HL-60/S4 treated with retinoic acid at 250 ng/mL for 4 days and 3 days (cell line): ENCODE results near the gene EXOC2.
"Not testable (repeated sequence)": the region's sequence is repeated elsewhere in the genome, so short reads cannot be mapped to it uniquely, and the experiment has no call there.

Source experiments
- in situ Hi-C: fragments of 300-500 bp; cut with MboI; formaldehyde crosslinking; loops from 2 replicates; pipeline ENCODE4 v1.7.0; 2022; ENCODE audit warnings: low sequenced_read_pairs

The EXOC2 gene

GRCh38 chr6:593907-594212 lies 99.1 kb downstream of the EXOC2 start:
- in situ Hi-C loops: loop anchor here (25.0 kb wide), 1 partner anchor 843 kb away; no protein-coding TSS in a partner anchor

- in situ Hi-C loops: loop anchor here (25.0 kb wide), 1 partner anchor 844 kb away; no protein-coding TSS in a partner anchor
Observed at GRCh38 chr6:593139-593906, 99.6 kb downstream of the EXOC2 start.

DNA sequence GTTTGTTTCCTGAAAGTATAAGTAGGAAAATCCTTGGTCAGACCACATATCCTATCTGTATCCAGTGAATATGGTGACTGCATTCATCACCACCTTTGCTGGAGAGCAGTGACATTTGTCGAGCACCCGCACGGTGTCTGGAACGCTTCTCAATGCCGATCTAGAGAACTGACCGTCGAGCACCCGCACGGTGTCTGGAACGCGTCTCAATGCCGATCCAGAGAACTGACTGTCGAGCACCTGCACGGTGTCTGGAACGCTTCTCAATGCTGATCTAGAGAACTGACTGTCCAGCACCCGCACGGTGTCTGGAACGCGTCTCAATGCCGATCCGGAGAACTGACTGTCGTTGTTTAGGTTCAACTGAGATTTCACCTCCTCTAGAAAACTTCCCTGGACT lies 103.8 kb downstream of the EXOC2 start:
- in situ Hi-C loops: loop anchor here (25.0 kb wide), 1 partner anchor 848 kb away; no protein-coding TSS in a partner anchor

- in situ Hi-C loops: loop anchor here (25.0 kb wide), 1 partner anchor 851 kb away; no protein-coding TSS in a partner anchor
Observed at GRCh38 chr6:586553-586952, 106.4 kb downstream of the EXOC2 start.

DNA sequence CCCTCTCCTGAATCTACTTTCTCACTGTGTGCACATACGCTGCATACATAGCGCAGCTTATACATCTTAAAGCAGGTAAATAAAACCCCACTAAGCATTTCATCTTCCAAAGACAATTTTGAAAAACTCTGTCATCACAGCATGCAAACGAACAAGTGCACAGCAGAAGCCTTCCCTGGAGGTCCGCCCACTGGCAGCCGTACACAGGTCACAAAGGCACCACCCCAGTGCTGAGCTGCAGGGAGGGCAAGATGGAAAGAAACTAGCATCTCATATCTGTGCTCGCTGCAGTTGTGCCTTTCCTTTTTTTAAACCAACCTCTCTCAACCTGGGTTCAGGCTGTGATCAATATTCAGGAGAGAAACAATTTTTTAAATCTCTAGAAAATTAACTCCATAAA lies 109.3 kb downstream of the EXOC2 start:
- in situ Hi-C loops: loop anchor here (25.0 kb wide), 1 partner anchor 854 kb away; no protein-coding TSS in a partner anchor

- in situ Hi-C loops: loop anchor here (25.0 kb wide), 1 partner anchor 854 kb away; no protein-coding TSS in a partner anchor
Observed at GRCh38 chr6:583116-583515, 109.8 kb downstream of the EXOC2 start.

DNA sequence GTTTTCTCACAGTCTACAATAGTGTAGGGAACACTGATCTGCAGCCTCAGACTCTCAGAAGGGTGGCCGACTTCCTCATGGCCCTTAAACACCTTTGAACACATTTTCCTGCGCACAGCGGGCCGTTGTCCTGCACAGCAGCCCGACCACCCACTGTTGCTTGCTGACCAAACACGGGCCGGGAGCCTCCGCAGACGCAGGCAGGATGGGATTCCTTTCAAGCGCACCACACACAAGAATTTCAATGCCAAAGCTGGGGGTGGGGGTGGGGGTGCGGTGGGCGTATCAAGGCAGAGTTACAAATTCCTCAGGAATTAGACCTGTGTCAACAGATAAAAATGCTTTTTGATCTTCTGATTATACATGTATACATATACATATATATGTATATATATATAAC lies 110.6 kb downstream of the EXOC2 start:
- in situ Hi-C loops: loop anchor here (25.0 kb wide), 1 partner anchor 855 kb away; no protein-coding TSS in a partner anchor

GRCh38 chr6:579339-579738 lies 113.6 kb downstream of the EXOC2 start:
- in situ Hi-C loops: loop anchor here (25.0 kb wide), 1 partner anchor 858 kb away; no protein-coding TSS in a partner anchor

GRCh38 chr6:572596-573265 lies 120.2 kb downstream of the EXOC2 start:
- in situ Hi-C loops: no loop called here

DNA sequence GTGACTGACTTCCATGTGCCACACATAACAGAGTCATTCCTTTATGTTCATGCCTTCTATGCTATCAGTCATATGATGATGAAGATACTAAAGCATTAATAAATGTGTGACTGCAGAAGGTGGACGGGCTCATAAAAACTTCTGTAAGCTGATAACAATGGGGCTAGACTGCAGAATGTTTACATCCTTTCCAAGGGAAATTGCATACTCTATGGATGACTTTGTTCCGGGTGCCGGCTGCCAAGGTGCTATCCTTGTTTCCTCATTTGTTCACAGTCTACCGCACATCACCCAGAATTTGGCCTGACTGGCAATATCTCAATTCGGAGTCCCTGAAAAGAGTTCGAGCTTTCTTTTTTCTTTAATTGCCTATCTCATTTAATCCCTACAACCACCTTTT lies 121.0 kb downstream of the EXOC2 start:
- in situ Hi-C loops: no loop called here

DNA sequence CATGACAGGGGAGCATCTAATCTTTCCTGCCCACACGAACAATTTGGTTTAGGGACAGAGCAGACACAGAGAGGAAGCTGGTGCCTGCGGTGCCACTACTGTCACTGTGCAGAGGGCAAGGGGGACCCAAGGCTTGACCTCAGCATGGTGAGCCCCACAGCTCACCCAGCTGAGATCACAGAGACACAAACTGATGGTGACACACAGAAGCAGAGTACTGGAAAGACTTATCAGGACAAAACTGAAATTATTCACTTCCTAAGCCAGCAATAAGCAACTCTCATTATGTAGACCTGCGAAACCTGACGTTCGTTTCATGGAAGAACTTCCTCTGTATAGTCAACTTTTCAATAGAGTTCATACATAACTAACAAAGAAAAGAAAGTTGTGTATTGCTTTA lies 122.1 kb downstream of the EXOC2 start:
- in situ Hi-C loops: no loop called here

DNA sequence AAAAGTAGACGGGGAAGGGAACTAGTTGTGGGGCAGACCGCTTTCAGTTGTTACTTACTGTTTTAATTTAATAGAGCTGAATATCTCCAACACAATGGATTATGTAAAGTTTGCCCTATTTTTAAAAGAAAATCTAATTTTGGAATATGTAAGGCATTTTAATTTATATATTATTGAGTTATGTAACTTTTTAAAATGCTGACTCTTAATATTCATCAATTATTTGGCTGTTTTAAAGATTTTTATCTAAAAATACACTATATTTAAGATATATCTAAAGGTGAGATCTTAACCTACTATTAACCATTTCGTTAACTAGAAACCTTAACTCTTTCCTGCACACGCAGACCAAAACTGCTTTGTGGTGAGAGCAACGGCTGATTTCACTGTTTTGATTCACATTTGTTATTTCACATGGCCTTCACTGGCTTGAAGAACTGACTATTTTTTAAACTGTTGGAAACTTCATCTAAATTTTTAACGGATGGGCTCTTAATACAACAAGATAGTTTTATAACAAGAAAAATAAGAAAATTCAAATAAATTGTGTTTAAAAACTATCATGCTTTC lies 123.9 kb downstream of the EXOC2 start:
- in situ Hi-C loops: no loop called here

DNA sequence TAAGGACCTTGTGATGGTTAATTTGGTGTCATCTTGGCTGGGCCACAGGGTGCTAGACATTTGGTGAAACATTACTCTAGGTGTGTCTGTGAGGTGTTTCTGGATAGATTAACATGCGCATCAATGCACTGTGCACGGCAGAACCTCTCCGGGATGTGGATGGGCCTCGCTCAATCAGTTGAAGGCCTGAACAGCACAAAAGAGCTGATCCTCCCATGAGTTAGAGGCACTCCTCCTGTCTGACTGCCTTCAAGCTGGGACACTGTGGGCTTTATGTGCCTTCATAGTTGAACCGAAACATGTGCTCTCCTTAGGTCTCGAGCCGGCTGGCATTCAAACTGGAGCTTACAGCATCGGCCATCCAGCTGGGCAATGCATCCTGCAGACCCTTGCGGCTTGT lies 124.9 kb downstream of the EXOC2 start:
- in situ Hi-C loops: no loop called here

- in situ Hi-C loops: no loop called here
Observed at GRCh38 chr6:563863-564262, 129.1 kb downstream of the EXOC2 start.

DNA sequence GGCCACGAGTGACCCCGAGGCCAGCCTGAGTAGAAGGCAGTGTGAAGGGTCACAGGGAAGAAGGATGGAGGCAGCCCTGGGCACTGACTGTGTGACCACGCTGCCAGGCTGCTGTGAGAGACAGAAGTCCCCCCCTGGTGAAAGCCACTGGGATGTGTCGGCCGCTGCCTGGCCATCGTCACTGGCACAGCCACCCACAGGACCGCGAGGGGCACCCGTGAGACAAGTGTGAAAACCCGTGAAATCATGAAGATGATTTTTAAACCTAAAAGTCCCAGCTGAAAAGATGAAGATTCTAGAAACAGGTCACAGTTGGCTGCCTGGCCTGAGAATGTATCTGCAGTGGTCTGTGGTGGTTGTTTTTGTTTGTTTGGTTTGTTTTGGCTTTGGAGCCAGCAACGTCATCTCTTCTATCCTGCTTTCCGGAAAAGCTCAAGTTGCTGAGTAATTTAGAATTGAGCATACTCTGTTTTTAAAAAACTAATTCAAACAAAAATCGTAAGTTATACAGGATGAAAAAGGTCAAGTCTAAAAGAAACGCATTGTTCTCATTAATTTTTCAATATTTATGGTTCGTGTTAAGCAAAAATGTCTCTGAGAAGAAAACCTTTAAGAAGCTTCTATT lies 130.8 kb downstream of the EXOC2 start:
- in situ Hi-C loops: no loop called here

- in situ Hi-C loops: not testable (repeated sequence)
Observed at GRCh38 chr6:561335-561734, 131.6 kb downstream of the EXOC2 start.

GRCh38 chr6:558959-559358 lies 134.0 kb downstream of the EXOC2 start:
- in situ Hi-C loops: no loop called here

GRCh38 chr6:558089-558488 lies 134.8 kb downstream of the EXOC2 start:
- in situ Hi-C loops: no loop called here

- in situ Hi-C loops: no loop called here
Observed at GRCh38 chr6:551829-552350, 141.0 kb downstream of the EXOC2 start.

- in situ Hi-C loops: no loop called here
Observed at GRCh38 chr6:551405-551804, 141.5 kb downstream of the EXOC2 start.

- in situ Hi-C loops: no loop called here
Observed at GRCh38 chr6:549906-550305, 143.0 kb downstream of the EXOC2 start.
